Right lung (tissue), 5 donors: Measurements from ENCODE around the gene DAB2IP. TPM values are rescaled to one million over a fixed set of nuclear protein-coding genes. Genes with fewer than 3 reads are reported as not detected.

Experiments
- DNase-seq, 2 donors: peaks; one replicate each; pipeline ENCODE4 v3.0.0-alpha.2; 2013
- polyA plus RNA-seq, 5 donors: library from polyadenylated mRNA; unstranded; fragments of 120-200 nt; gene quantifications; one replicate each; pipeline versions ENCODE4 v1.2.1 to v1.2.3, GENCODE V29; 2013; ENCODE audit warnings: inconsistent platforms in 1 of 5, low replicate concordance in 1 of 5; ENCODE audit not compliant: insufficient read length in 5 of 5, insufficient read depth in 1 of 5

DAB2IP gene
- polyA plus RNA-seq, 5 donors = 22.9 to 34.5 (median 28.3) TPM

DNA sequence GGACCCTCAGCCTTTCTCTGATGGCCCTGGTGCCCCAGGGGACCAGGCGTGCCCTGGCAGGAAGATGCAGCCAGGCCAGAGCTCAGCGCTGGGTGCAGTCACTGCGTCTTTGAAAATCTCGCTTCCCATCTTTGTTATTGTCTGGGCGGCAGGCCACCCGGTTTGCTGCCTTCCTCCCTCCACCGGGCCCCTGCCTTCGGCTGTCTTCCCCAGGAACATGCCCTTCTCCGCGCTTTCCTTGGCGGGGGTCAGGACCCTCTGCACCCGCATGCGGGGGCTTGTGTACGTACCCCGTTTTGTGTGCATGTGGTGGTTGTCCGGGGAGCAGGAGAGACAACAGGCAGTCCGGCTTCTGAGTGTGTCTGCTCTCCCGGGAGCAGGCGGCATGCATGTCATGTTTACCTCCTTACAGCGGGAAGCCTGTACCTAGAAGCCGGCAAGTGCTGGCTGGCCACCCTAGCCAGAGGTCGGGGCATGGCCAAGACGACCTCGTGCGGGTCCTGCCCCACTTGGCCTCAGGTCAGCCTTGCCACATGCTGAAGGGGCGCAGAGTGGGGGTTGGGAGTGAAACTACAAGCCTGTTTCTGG is 49.5 kb downstream of the DAB2IP start:
- no peak for DNase-seq

DNA sequence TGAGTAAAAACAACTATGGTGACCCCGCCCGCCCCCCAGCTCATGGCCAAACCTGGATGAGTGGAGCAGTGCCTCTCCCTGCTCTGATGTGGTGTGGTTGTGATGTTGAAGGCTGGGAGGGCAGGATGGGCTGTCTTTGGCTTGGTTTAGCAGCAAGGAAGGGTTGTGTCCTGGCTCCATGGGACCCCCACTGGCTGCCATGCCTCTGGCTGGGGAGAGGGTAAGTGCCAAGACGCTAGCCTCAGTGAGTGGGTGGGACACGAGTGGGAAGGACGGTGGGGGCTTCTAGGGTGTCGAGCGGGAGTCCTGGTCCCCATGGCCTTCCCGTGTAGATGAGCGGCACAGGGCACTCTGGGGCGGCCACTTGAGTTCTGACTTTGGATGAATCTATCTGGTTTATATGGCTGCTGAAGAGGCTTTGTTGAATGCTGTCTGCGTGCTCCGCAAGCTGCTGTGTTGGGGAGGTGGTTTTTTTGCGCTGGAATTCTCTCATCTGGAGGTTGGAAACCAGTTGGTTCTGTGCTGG is 50.4 kb downstream of the DAB2IP start:
- DNase-seq = no peak

DNA sequence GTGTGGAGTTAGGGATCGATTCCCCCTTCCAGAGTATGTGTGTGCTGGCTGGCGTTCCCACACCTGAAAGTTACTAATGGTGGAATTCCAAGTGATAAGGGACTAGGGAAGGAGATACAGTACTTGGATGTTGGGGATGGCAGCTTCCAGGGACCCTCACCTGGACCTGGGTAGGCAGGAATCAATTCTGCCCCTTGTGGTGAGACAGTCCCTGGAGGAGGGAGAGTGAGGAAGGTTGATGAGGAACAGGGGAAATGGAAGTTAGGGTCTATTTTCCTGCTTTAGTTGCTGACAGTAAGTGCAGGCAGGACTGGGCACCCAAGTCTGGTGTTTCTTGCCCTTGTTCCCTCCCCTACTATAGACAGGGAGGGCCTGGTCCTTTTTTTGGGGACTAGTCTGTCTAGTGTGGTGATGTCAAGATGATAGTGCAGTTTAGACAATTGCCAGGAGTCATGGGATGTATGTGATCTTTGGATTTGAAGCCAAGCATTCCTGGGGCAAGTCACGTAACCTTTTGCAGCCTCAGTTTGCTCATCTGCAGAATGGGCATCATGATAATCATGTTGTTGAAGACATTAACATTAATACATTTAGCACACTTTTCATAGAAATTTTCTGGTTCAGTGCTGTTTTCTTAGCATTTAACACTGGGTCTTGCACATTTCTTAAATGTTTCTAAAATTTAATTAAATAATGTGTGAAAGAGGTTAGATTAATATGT is 51.7 kb downstream of the DAB2IP start:
- no peak for DNase-seq

DNA sequence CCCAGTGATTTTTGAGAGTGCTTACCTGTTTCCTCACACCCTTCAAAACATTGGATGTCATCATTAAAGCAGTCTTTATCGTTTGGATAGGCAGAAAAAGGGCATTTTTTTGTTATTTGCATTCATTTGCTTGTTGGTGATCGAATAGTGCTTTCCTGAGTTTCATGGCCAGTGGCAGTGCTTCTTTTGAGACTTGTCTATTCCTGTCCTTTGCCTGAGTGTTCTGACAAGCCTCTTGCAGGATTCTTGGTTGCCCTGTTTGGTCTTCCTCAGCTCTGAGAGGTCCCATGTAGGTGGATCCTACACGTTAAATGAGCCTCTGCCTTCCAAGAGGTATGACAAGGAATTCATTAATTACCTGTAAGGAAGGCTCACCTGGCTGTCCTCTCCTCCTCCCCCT is 52.8 kb downstream of the DAB2IP start:
- no peak for DNase-seq

DNA sequence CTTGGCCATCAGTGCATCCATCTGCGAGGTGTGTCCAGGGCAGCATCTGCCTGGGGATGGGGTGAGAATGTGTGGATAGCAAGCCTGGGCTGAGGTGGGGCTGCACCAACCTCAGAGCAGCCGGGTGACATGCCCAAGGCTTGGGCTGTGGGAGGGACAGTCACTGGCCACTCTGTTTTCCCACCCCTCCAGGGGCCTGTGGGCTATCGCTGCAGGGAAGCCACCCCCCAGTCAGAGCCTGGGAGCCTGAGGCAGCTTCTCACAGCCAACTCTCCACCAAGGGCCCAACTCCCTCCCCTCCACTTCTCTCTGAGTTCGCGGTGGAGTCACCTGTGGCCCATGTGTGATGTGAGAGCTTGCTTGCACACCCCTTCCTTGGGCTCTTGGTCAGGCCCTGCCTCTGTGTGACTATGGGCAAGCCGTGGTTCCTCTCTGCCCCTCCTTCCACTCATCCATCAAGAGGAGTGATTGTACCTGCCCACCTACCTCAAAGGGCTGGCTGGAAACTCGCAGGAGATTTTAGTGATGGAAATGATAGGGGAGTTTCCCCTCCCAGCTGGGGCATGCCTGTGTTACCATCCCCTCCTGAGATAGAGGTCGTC is 54.8 kb downstream of the DAB2IP start:
- no peak for DNase-seq

DNA sequence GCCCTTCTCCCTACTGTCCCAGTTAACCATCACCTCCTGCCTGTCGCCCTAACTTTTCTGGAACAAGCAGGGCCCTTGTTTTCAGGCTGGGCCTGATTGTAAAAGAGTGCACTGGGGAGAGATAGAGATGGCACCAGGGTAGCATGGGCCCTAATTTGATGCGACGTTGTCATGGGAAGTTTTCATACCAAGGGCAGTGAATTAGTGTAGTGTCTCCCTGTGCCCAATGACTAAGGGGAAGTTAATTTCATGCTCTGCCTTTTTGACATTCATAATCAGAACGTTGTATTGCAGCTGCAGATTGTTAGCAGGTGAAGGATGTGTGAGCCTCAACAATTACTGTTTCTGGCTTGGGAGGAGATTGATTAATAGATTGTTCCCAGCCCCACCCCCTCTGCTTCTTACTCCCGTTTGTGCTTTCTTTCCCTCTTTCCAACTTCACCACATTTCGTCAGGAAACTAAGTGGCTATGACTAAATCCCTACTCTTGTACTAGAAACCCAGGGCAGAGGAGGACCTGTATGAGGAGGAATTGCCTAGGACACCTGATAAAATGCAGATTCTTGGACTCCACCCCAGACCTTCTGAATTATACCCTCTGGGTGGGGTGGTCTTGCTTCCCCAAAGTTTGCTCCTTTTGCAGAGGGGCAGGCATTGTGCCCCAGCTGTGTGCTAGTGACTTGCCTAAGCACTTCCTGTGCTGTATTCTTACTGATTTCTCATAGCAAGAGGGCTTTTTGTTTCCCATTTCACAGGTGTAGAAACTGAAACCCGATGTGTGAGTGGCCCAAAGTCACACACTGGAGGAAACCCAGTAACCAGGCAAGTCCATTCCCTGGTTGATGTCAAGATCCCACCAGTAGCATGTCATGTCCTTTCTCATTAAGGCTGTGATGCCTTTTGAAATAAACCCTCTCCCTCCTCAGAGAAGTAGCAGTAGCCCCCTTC is 56.3 kb downstream of the DAB2IP start:
- no peak for DNase-seq

DNA sequence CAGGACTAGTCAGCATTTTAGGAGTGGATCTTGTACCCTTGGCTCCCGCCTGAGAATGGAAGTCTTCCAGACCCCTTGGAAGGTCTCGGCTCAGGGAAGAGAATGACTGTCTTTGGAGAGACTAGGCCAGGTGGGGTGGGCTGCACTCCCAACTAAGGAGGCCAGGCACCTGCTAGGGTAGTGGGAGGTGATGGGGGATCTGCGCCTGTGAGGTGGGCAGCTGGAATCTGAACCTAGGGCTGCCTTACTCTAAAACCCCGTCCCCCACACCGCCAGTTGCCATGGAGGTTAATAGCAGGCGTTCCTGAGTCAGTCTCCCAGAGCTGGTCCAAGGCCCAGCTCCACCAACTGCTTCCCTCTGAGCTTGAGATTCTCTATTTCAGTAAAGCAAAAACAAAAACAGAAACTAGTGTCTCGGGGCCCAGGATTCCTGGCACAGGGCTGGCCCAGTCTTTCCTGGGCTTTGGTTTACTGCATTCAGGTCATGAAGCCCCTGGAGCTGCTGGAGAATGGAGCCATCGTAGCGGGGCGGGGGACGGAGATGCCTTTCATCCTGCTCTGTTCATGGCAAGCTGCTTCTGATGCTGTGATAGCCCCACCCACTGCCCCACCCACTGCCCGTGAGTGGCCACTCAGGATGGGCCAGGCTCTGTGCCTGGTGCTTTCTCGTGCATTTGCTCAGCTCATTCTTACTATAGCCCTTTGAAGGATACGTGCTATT is 57.5 kb downstream of the DAB2IP start:
- no peak for DNase-seq

DNA sequence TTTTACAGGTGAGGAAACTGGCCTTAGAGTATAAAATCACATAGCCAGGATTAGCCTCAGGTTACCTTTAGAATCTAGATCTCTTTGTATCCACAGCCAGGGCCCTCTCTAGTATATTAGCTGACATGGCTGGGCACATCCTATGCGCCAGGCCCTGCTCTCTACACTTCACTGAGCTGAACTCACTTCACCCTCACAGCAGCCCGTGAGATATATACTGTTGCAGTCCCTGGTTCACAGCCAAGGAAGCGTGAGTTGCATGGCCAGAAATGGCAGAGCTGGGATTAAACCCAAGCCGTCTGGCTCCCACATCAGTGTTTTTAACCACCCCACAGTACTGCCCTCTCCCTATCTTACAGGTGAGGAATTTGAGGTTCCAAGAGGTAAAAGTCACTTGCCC is 58.4 kb downstream of the DAB2IP start:
- no peak for DNase-seq

DNA sequence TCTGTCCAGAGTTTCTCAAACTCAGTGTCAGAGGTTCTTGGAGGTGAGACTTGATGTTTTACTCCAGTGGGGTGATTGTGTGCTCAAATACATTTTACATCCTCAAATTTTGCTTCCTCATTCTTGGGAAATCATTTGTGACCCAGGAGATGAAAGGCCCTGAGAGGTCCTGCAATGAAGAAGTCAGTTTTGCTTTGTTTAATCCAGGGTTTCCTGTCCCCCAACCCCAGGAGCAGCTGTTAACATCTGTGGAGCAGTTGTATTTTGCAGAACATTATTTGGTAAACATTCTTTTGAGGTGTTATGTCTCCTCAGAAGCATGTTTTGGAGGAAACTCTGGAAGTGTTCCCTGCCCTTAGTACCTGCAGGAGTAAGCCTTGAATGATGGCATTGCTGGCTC is 59.8 kb downstream of the DAB2IP start:
- no peak for DNase-seq

DNA sequence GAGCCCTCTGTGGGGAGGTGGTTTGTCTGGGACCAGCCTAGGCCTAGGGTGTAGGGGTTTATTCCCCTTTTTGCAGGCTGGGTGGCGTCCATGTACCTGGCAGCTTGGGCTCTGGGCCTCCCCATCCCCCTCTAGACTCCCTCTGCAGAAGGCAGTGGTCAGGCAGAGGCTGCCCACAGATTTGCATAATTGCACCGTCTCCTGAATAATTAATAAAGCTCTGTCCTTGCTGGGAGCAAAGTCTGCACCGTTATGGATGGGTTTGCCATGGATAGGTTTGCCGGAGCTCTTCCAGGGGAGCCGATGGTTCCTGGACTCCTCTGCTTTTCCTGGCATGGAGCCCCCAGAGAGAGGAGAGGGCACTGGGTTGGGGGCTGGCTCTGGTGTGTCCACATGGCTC is 60.4 kb downstream of the DAB2IP start:
- DNase-seq = no peak

DNA sequence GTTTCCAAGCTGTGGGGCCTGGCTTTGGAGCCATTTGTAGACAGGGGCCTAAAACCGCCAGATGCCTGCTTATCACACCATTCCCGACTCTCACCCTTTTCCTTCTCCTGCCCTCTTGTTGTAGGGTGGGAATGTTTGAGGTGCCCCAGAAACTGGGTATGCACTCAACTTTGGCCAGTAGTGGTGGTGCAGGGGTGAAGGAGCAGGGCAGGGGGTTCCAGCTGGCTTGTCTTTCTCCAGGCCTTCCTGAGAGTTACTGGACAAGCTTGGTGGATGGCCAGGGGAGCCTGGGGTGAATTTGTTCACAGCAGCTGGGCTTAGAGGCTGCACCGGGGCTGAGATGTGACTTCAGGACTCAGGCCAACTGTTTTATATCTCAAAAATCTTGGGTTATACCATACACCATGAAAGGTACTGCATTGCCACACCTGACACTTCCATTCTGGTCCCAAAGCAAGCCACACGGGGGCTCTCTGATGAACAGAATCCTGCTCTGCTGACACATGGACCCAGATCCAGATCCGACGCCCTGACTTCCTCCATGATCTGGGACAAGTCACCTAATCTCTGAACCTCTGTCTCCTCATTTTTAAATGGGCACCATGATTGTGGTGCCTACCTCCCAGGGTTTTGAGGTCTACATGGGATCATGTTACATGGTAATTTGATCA is 62.1 kb downstream of the DAB2IP start:
- no peak for DNase-seq

DNA sequence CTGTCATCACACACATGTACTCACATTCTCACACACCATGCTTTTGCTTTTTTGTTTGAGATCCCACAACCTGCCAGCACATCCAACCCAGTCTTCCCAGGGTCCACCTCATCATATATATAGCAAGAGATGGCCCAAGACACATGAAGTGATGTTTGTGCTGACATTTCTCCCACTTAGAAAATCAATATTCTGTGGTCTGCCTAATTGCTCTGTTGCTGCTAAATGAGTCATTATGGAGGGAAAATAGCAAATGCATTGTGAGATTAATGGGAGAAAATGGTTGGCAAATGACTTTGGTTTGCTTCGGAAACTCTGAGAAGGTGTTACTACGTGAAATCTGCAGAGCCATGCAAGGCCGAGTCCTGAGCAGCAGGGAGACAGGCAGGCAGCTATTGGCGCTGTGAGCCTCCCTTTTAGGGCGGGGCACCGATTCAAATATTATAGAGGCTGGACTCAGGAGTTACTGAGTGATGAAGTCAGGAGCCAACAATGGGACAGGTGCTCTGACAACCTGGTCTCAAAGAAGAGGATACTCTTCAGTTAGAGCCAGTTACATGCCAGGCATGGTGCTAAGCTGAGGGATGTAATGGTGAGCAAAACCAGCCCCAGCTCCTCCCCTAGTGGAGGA is 62.8 kb downstream of the DAB2IP start:
- no peak for DNase-seq

DNA sequence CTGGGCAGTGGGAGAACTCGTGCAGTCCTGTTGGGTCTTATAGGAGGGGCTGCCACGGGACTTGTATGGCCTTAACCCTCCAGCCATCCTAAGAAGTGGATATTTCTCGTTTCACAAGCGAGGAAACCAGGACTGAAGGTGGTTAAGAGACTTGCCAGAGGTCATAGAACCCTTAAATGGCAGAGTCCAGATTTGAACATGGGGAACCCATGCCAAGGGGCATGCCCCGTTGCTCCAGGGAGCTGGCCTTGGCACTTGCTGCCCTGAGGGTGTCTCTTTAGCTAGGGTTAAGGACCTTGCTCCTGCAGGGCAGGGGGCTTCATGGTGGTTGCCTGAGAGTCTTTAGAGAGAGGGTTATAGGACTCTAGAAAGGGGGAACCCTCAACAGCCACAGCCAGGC is 63.4 kb downstream of the DAB2IP start:
- no peak for DNase-seq

DNA sequence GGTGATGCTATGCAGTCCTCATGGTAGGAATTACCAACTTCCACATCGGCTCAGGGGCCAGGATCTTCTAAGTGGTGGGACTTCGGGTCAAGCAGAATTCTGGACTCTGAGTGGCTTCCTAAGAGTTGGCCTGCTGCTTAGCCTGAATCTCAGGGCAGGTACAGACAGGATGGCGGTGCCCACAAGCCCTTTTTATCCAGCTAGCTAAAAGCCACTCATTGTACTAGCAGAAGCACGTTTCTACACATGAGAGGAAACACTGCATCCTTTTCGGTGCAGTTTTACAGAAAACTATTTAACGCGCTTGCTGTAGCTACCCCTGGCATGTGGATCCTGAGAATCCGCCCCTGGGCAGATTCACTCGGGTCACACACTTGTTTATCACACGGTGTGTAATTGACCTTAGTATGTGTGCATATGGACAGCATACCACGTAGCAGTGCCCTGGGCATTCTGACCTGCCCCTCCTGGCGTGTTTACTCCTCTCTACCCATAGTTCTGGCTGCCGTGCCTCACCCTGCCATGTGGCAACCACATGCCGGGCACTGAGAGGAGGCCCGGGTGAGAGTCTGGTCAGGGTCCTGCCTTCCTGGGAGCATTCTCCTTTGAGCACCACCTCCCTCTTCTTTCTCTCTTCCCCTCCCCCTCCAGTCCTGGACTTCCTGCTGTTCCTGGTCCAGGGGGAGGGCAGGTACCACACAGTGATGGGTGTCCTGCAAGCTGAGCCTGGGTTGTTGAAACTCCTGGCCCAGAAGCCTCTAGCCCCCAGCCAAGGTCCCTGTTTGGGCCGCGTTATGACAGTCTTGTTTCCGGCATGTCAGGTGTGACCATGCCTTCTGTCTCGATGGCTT is 65.9 kb downstream of the DAB2IP start:
- no peak for DNase-seq

DNA sequence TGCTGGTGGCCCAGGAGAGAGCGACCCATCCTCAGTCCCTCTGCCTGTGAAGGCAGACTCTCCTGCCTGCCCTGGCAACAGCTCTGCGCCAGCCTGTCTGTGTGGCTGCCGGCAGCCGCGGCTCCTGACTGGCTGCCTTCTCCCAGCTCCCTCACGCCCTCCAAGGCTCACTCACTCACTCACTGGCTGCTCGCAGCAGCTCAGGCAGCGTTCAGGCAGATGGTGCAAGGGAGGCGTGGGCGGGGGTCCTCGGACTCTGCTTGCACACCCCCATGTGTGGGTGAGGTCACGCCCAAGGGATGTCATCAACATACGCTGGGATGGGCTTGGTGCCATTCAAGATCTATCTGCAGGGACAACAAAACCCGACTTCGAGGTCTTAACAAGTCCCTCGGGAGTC is 66.7 kb downstream of the DAB2IP start:
- DNase-seq = no peak

DNA sequence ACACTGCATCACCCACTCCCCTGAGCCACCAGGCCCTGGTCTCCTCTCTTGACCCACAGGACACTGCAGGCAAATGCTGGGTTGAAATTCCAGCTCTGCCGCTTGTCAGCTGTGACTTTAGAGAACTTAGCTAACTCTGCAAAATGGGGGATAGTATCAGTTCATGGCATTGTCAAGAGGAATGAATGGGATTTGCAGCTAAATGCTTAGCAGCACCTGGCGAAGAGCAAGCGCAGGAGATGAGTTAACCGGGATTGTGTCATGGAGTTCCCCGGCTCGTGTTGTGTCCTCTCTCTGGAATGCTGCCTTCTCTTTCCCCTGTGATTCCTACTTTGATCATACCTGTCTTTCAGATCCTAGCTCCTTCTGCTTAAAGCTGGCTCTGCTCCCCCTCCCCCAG is 67.1 kb downstream of the DAB2IP start:
- no peak for DNase-seq

DNA sequence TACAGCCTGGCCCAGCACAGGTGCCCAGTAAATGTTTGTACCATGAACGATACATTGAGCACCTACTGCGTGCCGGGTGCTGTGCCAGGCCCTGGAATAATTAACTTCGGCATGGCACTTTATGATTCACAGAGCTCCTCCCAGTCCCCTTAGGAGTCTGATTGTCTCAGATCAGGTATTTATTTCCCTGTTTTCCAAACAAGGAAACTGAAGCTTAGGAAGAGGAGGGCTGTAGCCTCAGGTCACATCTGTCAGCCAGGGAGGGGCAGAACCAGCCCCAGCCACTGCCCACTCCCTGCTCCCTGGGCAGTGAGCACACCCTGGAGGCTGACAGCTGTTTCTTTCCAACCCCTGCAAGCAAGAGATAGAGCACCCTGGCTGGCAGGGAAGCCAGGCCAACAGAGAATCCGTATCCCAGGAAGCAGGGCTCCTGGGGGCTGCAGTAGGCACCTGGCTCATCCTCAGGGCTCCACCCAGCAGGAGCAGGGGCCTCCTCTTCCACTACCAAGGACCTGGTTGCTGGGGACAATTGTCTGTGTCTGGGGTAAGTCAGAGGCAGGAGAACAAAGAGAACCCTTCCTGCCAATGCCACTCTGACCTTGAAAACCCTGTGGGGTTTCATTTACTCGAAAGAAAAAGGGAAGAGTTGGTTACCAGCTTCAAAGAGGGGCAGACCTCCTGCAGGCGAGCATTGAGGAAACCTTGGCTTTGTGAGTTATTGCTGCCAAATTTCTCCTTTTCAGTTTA is 69.0 kb downstream of the DAB2IP start:
- DNase-seq = no peak

DNA sequence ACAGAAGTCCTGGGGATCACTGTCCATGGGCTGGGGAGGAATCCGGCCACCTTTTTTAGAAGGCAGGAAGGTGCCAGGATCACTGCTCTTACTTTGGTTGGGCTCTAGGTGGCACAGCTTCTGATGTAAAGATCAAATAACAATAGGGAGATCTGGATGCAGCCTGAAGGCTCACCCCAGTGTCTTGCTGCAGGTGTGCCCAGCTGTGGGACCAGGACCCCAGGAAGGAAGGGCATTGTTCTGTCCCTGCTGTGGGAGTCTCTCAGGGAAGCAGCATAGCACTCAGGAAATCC is 69.6 kb downstream of the DAB2IP start:
- DNase-seq = no peak

DNA sequence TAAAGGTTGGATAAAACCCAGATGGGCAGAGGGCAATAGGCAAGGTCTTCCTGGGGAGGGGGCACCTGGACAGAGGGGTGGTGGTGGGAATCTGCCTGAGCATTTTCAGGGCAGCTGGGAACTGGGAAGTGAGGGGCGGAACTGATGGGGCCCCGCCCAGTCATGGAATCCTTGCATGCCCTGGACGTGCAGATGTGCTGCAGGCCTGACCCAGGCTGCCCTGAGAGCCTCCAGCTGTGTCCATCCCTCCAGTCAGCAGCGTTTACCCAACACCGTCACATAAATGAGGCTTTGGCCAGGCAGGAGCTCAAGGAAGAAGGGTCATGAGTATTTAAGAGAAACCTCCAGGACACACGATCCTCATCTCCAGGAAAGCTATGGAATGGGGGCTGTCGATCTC is 70.3 kb downstream of the DAB2IP start:
- no peak for DNase-seq
